Measurements from ENCODE around the gene ADAMTSL2. TPM values are rescaled to one million over a fixed set of nuclear protein-coding genes. Genes with fewer than 3 reads are reported as not detected.

ADAMTSL2 gene
- 1 to 10 TPM; 1.3 to 2.7 (median 1.5) TPM for total RNA-seq
- long read RNA-seq, donor 1, partial matches to known transcripts = 4 of 6 reads
- long read RNA-seq, donor 1, other reads (novel, unspliced or antisense) = 2 of 6 reads
- long read RNA-seq, donor 2, partial matches to known transcripts = 0 of 1 reads
- long read RNA-seq, donor 2, other reads (novel, unspliced or antisense) = 1 of 1 reads

DNA sequence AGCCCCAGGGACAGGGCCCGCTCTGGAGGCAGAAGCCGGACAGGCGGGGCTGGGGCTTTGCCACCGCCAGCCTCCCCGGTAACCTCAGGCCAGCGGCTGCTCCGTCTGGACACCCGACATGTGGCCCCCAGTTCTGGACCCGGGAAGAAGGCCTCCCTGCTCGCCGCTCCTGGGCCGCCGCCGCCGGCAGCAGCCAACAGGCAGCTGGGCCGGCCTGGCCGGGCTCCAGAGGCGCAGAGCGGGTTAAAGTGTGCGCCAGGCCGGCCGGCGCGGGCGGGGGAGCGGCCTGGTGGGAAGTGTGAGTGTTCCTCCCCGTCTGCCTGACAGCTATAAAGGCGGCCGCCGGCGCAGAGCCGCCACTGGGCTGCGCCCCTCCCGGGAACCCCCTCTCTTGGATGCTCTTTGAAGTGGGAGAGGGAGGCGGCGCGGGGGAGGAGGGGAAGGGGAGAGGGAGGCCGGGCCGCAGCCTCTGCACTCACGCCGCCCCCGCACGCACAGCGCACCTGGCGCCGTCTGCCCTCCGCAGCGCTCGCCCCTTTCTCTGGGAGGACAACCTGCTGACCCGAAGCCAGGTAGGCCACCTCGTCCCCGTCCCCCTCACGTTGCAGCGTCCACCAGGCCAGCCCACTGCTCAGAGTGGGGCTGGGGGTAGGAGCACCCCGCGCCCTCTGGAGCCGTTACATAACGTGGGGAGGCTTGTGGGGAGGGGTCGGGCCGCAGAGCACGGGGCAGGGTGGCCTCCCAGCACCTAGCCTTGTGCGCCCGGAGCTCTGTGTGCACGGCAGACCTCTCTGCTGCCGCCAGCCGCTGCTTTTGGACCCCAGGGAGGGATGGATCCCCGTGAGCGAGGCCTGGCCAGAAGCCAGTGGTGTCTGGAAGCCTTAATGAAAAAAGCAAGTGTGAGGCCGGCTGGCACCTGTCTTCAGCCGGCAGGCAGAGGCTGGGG lies at the start of gene ADAMTSL2:
Gene ADAMTSL2 (plus strand): TSS at position 359 of the 946 bp plus-strand sequence. CDS start 2,009 bp downstream, outside the sequence.
- DNase-seq (peak in 2 of 3 donors; percentile 46 to 66), ATAC-seq (peak; percentile 57)
- no peaks in the 10 kb centered on the region for H3K36me3 ChIP-seq (ENCODE audit: low read depth)
- H3K4me3 ChIP-seq = no peak within 1 kb of the TSS
- peaks cover 8% of the 10 kb centered on the region for H3K4me1 ChIP-seq (ENCODE audit: low read depth)
- no peaks in the 10 kb centered on the region for H3K9me3 ChIP-seq
- intact Hi-C loops (cut with DNase I, micrococcal nuclease) = loop anchor here (5.0 kb wide), 2 partner anchors 183 to 193 kb away; no protein-coding TSS in a partner anchor
- TF ChIP-seq, protein P1, sequence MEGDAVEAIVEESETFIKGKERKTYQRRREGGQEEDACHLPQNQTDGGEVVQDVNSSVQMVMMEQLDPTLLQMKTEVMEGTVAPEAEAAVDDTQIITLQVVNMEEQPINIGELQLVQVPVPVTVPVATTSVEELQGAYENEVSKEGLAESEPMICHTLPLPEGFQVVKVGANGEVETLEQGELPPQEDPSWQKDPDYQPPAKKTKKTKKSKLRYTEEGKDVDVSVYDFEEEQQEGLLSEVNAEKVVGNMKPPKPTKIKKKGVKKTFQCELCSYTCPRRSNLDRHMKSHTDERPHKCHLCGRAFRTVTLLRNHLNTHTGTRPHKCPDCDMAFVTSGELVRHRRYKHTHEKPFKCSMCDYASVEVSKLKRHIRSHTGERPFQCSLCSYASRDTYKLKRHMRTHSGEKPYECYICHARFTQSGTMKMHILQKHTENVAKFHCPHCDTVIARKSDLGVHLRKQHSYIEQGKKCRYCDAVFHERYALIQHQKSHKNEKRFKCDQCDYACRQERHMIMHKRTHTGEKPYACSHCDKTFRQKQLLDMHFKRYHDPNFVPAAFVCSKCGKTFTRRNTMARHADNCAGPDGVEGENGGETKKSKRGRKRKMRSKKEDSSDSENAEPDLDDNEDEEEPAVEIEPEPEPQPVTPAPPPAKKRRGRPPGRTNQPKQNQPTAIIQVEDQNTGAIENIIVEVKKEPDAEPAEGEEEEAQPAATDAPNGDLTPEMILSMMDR (IDR thresholded peaks at IDR 0.05) = no peak

DNA sequence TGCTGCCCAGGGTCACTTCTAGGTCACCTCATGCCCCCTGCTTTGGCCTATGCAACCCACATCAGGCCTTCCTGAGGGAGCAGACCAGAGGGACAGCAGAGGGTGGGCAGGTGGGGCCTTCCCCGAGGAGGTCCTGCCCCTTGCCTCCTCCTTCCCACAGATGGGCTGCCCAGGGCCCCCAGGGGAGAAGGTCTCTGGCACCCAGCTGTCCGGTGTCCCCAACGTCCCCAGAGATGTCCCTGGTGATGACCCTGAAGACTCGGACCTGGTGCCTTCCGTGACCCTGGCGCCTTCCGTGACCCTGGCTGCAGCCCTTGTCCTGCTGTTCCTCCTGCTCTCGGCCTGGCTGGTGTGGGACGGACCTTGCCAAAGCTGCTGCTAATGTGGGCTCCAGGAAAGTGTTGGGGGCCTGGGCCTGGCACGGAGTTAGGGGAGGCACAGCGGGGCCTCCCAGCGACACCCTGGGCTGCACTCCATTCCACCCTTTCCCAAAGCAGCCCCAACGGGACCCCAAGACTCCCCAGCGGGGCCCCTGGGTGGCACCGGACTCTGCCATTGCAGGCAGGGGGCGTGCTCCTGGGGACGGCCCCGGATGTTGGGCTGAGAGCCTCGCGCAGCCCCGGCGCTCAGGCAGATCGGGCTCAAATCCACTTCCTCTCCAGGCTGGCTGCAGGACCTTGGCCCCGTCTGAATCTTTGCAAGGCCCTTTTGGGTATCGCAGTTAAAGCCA lies 48.8 kb upstream of the ADAMTSL2 start:
- intact Hi-C loops (cut with DNase I, micrococcal nuclease) = loop anchor here (5.0 to 10.0 kb wide), 2 partner anchors 78 to 301 kb away; no protein-coding TSS in a partner anchor
- peak in 2 of 3 donors; percentile 38 to 46 for DNase-seq
- ATAC-seq = peak; percentile 36
- TF ChIP-seq, protein P1 (IDR thresholded peaks at IDR 0.05) = no peak
- Histone ChIP-seq H3K4me1 (ENCODE audit: low read depth) (no peaks in the 10 kb centered on the region), H3K9me3 (no peaks in the 10 kb centered on the region), H3K36me3 (ENCODE audit: low read depth) (no peaks in the 10 kb centered on the region), H3K4me3 (no peak overlapping the region)

DNA sequence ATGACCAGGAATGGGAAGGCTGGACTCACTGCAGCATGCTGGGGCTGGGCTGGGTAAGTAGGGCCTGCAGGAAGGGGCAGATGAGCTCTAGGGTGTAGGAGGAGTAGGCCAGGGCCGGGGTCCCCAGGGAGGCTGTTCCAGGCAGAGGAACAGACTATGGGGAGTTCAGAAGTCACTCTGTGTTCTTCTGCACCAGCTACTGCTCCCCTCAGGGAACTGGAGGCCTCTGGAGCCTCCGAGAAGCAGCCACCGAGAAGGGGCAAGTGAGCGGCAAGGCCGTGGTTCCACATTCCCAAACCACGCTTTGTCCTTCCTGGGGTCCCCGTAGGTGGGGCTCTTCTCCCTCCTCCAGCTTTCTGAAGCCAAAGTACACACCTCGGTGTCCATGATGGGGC lies 47.2 kb upstream of the ADAMTSL2 start:
- DNase-seq (peak in 1 of 3 donors; percentile 22), ATAC-seq (no peak)
- intact Hi-C loops (cut with DNase I, micrococcal nuclease) = loop anchor here (5.0 to 10.0 kb wide), 2 partner anchors 80 to 303 kb away; no protein-coding TSS in a partner anchor
- no peaks in the 10 kb centered on the region for H3K9me3 ChIP-seq
- no peaks in the 10 kb centered on the region for H3K4me1 ChIP-seq (ENCODE audit: low read depth)
- TF ChIP-seq, protein P1 (IDR thresholded peaks at IDR 0.05) = no peak
- H3K4me3 ChIP-seq = no peak overlapping the region
- no peaks in the 10 kb centered on the region for H3K36me3 ChIP-seq (ENCODE audit: low read depth)

DNA sequence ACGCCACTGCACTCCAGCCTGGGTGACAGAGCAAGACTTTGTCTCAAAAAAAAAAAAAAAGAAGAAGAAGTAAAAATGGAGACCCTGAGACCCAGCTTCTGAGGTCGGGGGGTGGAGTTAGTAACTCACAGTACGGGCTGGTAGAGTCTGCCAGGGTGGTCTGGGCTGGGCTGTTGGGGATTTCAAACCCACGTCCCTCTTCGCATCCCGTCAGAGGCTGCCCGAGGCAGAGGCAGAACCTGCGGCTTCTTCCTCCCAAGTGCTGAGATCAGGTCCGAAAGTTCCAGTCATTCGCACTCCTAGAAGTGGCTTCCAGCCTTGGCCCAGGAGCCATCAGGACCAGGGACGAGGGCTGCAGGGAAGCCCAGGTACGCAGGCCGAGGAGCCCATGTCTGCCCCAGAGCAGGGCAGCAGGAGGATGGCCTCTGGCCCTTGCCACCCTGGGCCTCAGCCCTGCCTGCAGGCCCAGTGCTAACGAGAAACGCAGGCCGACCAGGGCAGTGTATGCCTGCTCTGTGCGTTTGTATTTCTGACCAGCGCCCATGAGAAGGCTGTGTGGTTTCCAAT lies 45.7 kb upstream of the ADAMTSL2 start:
- H3K4me1 ChIP-seq (ENCODE audit: low read depth) = no peaks in the 10 kb centered on the region
- H3K4me3 ChIP-seq = no peak overlapping the region
- intact Hi-C loops (cut with DNase I, micrococcal nuclease) = loop anchor here (5.0 to 10.0 kb wide), 2 partner anchors 81 to 304 kb away; no protein-coding TSS in a partner anchor
- ATAC-seq (no peak), DNase-seq (peak in 1 of 3 donors; percentile 31)
- H3K9me3 ChIP-seq = no peaks in the 10 kb centered on the region
- TF ChIP-seq, protein P1 (IDR thresholded peaks at IDR 0.05) = no peak
- no peaks in the 10 kb centered on the region for H3K36me3 ChIP-seq (ENCODE audit: low read depth)
